GM12878 (cell line): ENCODE measurements around the gene PLPP1. TPM values are rescaled to one million over a fixed set of nuclear protein-coding genes. Genes with fewer than 3 reads are reported as not detected.

Source experiments
- ATAC-seq: fragments of 200-7000 bp; cut with Tn5 transposase; 3 replicates; pipeline ENCODE4 v1.9.1; 2020; ENCODE audit warnings: mild to moderate bottlenecking, moderate library complexity
- BruUV-seq: library from RNA; stranded (reverse); fragments of 400-500 nt; replicated peaks from 2 replicates; lab custom pipeline; 2021; lab: Mats Ljungman, UMichigan
- CTCF ChIA-PET: fragments of 300-600 bp; sonication (Branson Sonifier 250); formaldehyde crosslinking; extraction: SDS; loops from one replicate; lab custom pipeline; 2021; ENCODE audit warnings: inconsistent platforms; lab: Yijun Ruan, JAX
- POLR2A ChIA-PET: fragments of 350-600 bp; formaldehyde crosslinking; extraction: SDS; loops from one replicate; lab custom pipeline; 2021; ENCODE audit warnings: inconsistent platforms; lab: Charles Lee
- RAD21 ChIA-PET: fragments of 300-600 bp; sonication (Branson Sonifier 250); formaldehyde crosslinking; loops from one replicate; lab custom pipeline; 2023; ENCODE audit warnings: antibody characterized with exemption; ENCODE audit not compliant: unreplicated experiment; lab: Charles Lee
- SMC1A ChIA-PET: fragments of 300-600 bp; sonication (Branson Sonifier 250); formaldehyde crosslinking; loops from one replicate; lab custom pipeline; 2023; ENCODE audit not compliant: unreplicated experiment, uncharacterized antibody; lab: Charles Lee
- DNase-seq: peaks from one replicate; pipeline ENCODE4 v3.0.0-alpha.2; 2011; ENCODE audit warnings: low read depth, low spot score
- FAIRE-seq: peaks from 3 replicates; lab custom pipeline; 2011; peaks lifted over from hg19 to GRCh38; lab: Jason Lieb, UNC
- H2AFZ ChIP-seq: 2 replicates; pipeline ENCODE4 v1.6.0; 2011; ENCODE audit warnings: low read depth, low read length, control low read depth; ENCODE audit not compliant: control insufficient read depth
- H3K27ac ChIP-seq: 2 replicates; pipeline ENCODE4 v1.5.1; 2011; ENCODE audit warnings: control low read depth; ENCODE audit not compliant: control insufficient read depth, insufficient read depth
- H3K27me3 ChIP-seq, 2 experiments: replicated peaks in 1 of 2; 2 replicates each; pipeline versions ENCODE4 v1.6.0 to v1.6.1; 2011; ENCODE audit warnings: low read length in 1 of 2; ENCODE audit not compliant: control insufficient read depth in 2 of 2, insufficient read depth in 2 of 2
- H3K36me3 ChIP-seq, 2 experiments: 2 replicates each; pipeline ENCODE4 v1.5.1; 2011; ENCODE audit warnings: low read length in 1 of 2; ENCODE audit not compliant: control insufficient read depth in 2 of 2, insufficient read depth in 2 of 2
- H3K4me1 ChIP-seq: 2 replicates; pipeline ENCODE4 v1.6.1; 2011; ENCODE audit warnings: mild to moderate bottlenecking, low read length, moderate library complexity, mixed read lengths; ENCODE audit not compliant: control insufficient read depth, insufficient read depth
- H3K4me2 ChIP-seq: 2 replicates; pipeline ENCODE4 v1.6.0; 2011; ENCODE audit warnings: control low read depth; ENCODE audit not compliant: control insufficient read depth, insufficient read depth
- H3K4me3 ChIP-seq: fragments of 200-600 bp; sonication (generic); 2 replicates; pipeline ENCODE4 v1.5.1; 2016
- H3K79me2 ChIP-seq: 2 replicates; pipeline ENCODE4 v1.6.0; 2011; ENCODE audit warnings: low read length; ENCODE audit not compliant: control insufficient read depth, insufficient read depth
- H3K9ac ChIP-seq: 2 replicates; pipeline ENCODE4 v1.8.0; 2011; ENCODE audit warnings: low read length, control low read depth, mixed read lengths; ENCODE audit not compliant: control insufficient read depth, insufficient read depth
- H3K9me3 ChIP-seq: replicated peaks from 3 replicates; pipeline ENCODE4 v1.5.1; 2011; ENCODE audit warnings: mild to moderate bottlenecking, low read length; ENCODE audit not compliant: control insufficient read depth, insufficient read depth
- H4K20me1 ChIP-seq: 2 replicates; pipeline ENCODE4 v1.6.0; 2011; ENCODE audit not compliant: control insufficient read depth, insufficient read depth
- BACH1 ChIP-seq: fragments of 450-650 bp; IDR thresholded peaks from 2 replicates; pipeline ENCODE4 v1.6.1; 2017; ENCODE audit warnings: mild to moderate bottlenecking, borderline replicate concordance
- BRCA1 ChIP-seq: IDR thresholded peaks from 2 replicates; pipeline ENCODE4 v1.6.1; 2011; ENCODE audit warnings: low read depth, low read length, improper control_type of control experiment
- CTCF ChIP-seq, 3 experiments: IDR thresholded peaks in 2 of 3; conservative IDR thresholded peaks in 1 of 3; 2 replicates each; pipeline ENCODE4 v1.5.1; 2011; ENCODE audit warnings: low read depth in 3 of 3, low read length in 3 of 3, mild to moderate bottlenecking in 3 of 3, control low read depth in 2 of 3, moderate library complexity in 2 of 3, inconsistent platforms in 1 of 3, mixed read lengths in 1 of 3; ENCODE audit not compliant: control insufficient read depth in 2 of 3, insufficient read depth in 1 of 3; ENCODE audit errors: extremely low read depth in 1 of 3
- FOXK2 ChIP-seq: fragments of 450-650 bp; IDR thresholded peaks from 2 replicates; pipeline ENCODE4 v1.6.1; 2017; ENCODE audit warnings: mild to moderate bottlenecking, moderate library complexity
- KAT2A ChIP-seq: conservative IDR thresholded peaks from 2 replicates; pipeline ENCODE4 v1.6.1; 2011; ENCODE audit warnings: low read depth, low read length; ENCODE audit not compliant: control insufficient read depth
- MLLT1 ChIP-seq: fragments of 450-650 bp; IDR thresholded peaks from 2 replicates; pipeline ENCODE4 v1.6.1; 2016; ENCODE audit warnings: mild to moderate bottlenecking
- NBN ChIP-seq: fragments of 450-650 bp; IDR thresholded peaks from 2 replicates; pipeline ENCODE4 v1.6.1; 2016
- NKRF ChIP-seq: fragments of 450-650 bp; conservative IDR thresholded peaks from 2 replicates; pipeline ENCODE4 v1.6.1; 2017; ENCODE audit warnings: mild to moderate bottlenecking, moderate library complexity
- PML ChIP-seq: IDR thresholded peaks from 2 replicates; pipeline ENCODE4 v1.6.1; 2012; ENCODE audit warnings: low read length, inconsistent platforms
- WGBS: methylation state at CpG from one replicate; pipeline ENCODE4 v1.1.6; 2016; ENCODE audit warnings: low lambda C conversion rate; ENCODE audit not compliant: insufficient replicate concordance, insufficient coverage; ENCODE audit errors: missing lambda C conversion rate; 5-methylcytosine and 5-hydroxymethylcytosine counted together
- in situ Hi-C: fragments of 300-500 bp; cut with MboI; formaldehyde crosslinking; loops from 9 replicates; pipeline ENCODE4 v1.14.3; 2018; ENCODE audit warnings: mixed read lengths
- intact Hi-C: fragments of 100-400 bp; cut with micrococcal nuclease; formaldehyde crosslinking; loops from one replicate; pipeline ENCODE4 v1.14.2; 2022; ENCODE audit not compliant: unreplicated experiment
- polyA plus RNA-seq, 11 experiments: library from polyadenylated mRNA; depleted of rRNA in 4 of 11; unstranded in 6 of 11; stranded (reverse) in 5 of 11; fragments of >200 nt; fragmentation: Nextera tagmentation in 4 of 11; fragmentation: Illumina TruSeq in 1 of 11; extraction: Ambion mirVana in 4 of 11; extraction: Trizol in 1 of 11; gene quantifications; 1 replicate in 1 of 11; 2 replicates in 10 of 11; pipeline versions ENCODE4 v1.2.1 to v1.2.3, GENCODE V29; 2011 to 2016; ENCODE audit warnings: inconsistent platforms in 2 of 11, missing spikeins in 2 of 11, low read depth in 1 of 11
- total RNA-seq, 4 experiments: library from RNA; depleted of rRNA in 3 of 4; stranded (reverse); fragments of >200 nt in 3 of 4; fragmentation: Illumina TruSeq in 1 of 4; extraction: Trizol in 1 of 4; gene quantifications; 2 replicates each; pipeline versions ENCODE4 v1.2.1 to v1.2.3, GENCODE V29; 2013 to 2021
- TF ChIP-seq, protein P1 (sequence below): IDR thresholded peaks from 2 replicates; pipeline ENCODE4 v1.6.1; 2012; ENCODE audit warnings: low read depth, low read length, improper control_type of control experiment

PLPP1 gene
- total and polyA plus RNA-seq, 10 of the 15 experiments (the other 5 are each of a cell fraction or from before 2014, with no cell fraction given), result 3.0 to 11.3 (median 8.1) TPM

DNA sequence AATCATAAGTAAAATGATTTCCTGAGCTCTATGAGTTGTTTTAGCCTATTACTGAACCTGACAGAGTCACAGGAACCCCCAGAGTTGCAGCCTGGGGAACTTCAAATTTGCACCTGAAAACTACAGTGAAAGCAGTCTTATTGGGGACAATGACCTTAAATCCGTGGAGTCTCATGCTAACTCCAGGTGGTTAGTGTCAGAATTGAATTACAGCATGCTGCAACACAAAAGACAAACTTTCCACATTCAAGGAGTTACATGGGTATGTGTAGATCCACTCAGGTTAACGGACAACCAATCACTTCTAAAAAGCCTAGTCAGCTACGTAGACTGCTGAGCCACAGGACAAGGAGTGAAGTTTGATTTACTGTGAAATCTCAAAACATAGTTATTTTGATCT, 49.7 kb downstream of the PLPP1 start:
- Histone ChIP-seq H3K9me3 (no peaks in the 10 kb centered on the region), H3K79me2 (no peaks in the 10 kb centered on the region), H3K4me1 (no peaks in the 10 kb centered on the region), H2AFZ (no peak overlapping the region), H3K27ac (no peak overlapping the region), H3K36me3 (no peaks in the 10 kb centered on the region), H3K4me2 (no peak overlapping the region), H3K4me3 (no peak overlapping the region), H3K9ac (no peak overlapping the region), H4K20me1 (peaks cover 2% of the 10 kb centered on the region; the same call in 1 of the 2 replicates), H3K27me3 (no peaks in the 10 kb centered on the region)
- 77% methylated on average over 3 of the region's 3 CpGs for WGBS
- RAD21 ChIA-PET, result no interaction called here
- no peak for ATAC-seq
- no peak for DNase-seq
- POLR2A ChIA-PET, result no interaction called here
- BruUV-seq, result no TSS peak
- TF ChIP-seq NBN (no peak), NKRF (no peak), MLLT1 (no peak)
- CTCF ChIA-PET, result no interaction called here
- no peak for FAIRE-seq
- SMC1A ChIA-PET, result interaction anchor here (1.3 to 1.5 kb wide), 2 partner anchors 9 to 32 kb away, joined by 3 read pairs; no protein-coding TSS in a partner anchor
- intact Hi-C loops, result no loop called here
- in situ Hi-C loops, result no loop called here

DNA sequence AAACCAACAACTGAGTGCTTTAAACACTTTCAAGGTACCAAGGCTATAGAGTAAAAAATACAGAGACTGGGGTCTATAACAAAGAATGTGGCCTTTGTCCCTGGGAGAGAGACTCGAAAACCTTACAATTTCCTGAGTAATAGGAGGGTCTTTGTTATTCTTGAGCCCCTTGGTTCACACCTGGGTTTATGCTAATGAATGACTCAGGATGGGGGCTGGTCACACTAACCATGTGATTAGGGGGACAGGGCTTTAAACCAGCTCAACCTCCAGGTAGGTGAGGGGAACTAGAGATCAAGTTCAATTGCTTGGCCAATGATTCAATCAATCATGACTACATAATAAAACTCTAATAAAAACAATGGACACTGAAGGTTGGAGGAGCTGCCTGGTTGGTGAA, 50.2 kb downstream of the PLPP1 start:
- H3K4me1 ChIP-seq, result no peaks in the 10 kb centered on the region
- ChIA-PET SMC1A (interaction anchor here (1.5 kb wide), 1 partner anchor 10 kb away, joined by 3 read pairs; no protein-coding TSS in a partner anchor), CTCF (no interaction called here), POLR2A (no interaction called here), RAD21 (no interaction called here)
- no peak overlapping the region for H3K4me3 ChIP-seq
- ATAC-seq, result no peak
- no peaks in the 10 kb centered on the region for H3K27me3 ChIP-seq
- BruUV-seq, result no TSS peak
- H3K36me3 ChIP-seq, result no peaks in the 10 kb centered on the region
- H3K27ac ChIP-seq, result no peak overlapping the region
- in situ Hi-C loops, result no loop called here
- WGBS, result 37% methylated on average over 1 of the region's 1 CpG
- no peak for FAIRE-seq
- intact Hi-C loops, result no loop called here
- no peak overlapping the region for H3K9ac ChIP-seq
- no peak for DNase-seq
- H3K4me2 ChIP-seq, result no peak overlapping the region
- H2AFZ ChIP-seq, result no peak overlapping the region
- no peaks in the 10 kb centered on the region for H3K79me2 ChIP-seq
- peaks cover 2% of the 10 kb centered on the region; the same call in 1 of the 2 replicates for H4K20me1 ChIP-seq
- no peaks in the 10 kb centered on the region for H3K9me3 ChIP-seq
- TF ChIP-seq CTCF (IDR thresholded peaks at IDR 0.05 in 2 of 3, conservative IDR thresholded peaks at IDR 0.05 in 1 of 3; ENCODE audit: control insufficient read depth in 2 of 3, extremely low read depth in 1 of 3, insufficient read depth in 1 of 3, low read depth in 3 of 3, low read length in 3 of 3), result no peak
- TF ChIP-seq FOXK2, result no peak
- TF ChIP-seq BRCA1, result no peak
- TF ChIP-seq BACH1, result no peak
- TF ChIP-seq, protein P1, sequence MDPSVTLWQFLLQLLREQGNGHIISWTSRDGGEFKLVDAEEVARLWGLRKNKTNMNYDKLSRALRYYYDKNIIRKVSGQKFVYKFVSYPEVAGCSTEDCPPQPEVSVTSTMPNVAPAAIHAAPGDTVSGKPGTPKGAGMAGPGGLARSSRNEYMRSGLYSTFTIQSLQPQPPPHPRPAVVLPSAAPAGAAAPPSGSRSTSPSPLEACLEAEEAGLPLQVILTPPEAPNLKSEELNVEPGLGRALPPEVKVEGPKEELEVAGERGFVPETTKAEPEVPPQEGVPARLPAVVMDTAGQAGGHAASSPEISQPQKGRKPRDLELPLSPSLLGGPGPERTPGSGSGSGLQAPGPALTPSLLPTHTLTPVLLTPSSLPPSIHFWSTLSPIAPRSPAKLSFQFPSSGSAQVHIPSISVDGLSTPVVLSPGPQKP, result no peak
- TF ChIP-seq PML, result no peak
- TF ChIP-seq KAT2A, result no peak
